Neural crest cell (in vitro differentiated cells): Measurements from ENCODE around the gene SLC25A39. TPM values are rescaled to one million over a fixed set of nuclear protein-coding genes. Genes with fewer than 3 reads are reported as not detected.

Source experiments
- DNase-seq: peaks from one replicate; pipeline ENCODE4 v3.0.0; 2021; ENCODE audit warnings: low read depth, mixed read lengths, low spot score
- H3K27ac Mint-ChIP-seq: one replicate; pipeline ENCODE4 v1.8.0; 2021; ENCODE audit warnings: mild to moderate bottlenecking, mixed read lengths; ENCODE audit not compliant: unreplicated experiment
- H3K27me3 Mint-ChIP-seq: 2 replicates; pipeline ENCODE4 v1.8.0; 2021; ENCODE audit warnings: low read depth, mild to moderate bottlenecking, mixed read lengths
- H3K36me3 Mint-ChIP-seq: 2 replicates; pipeline ENCODE4 v1.8.0; 2021; ENCODE audit warnings: low read depth, mild to moderate bottlenecking, mixed read lengths
- H3K4me1 Mint-ChIP-seq: 2 replicates; pipeline ENCODE4 v1.8.0; 2021; ENCODE audit warnings: mixed read lengths
- H3K4me3 Mint-ChIP-seq: one replicate; pipeline ENCODE4 v1.8.0; 2021; ENCODE audit warnings: mild to moderate bottlenecking, mixed read lengths
- H3K9me3 Mint-ChIP-seq: 2 replicates; pipeline ENCODE4 v1.8.0; 2021; ENCODE audit warnings: mixed read lengths
- CTCF ChIP-seq: fragments of 200-600 bp; sonication (generic); conservative IDR thresholded peaks from 2 replicates; pipeline ENCODE4 v1.5.0; 2021; ENCODE audit warnings: antibody characterized with exemption, mild to moderate bottlenecking
- total RNA-seq: library from RNA; stranded (reverse); gene quantifications from 2 replicates; pipeline ENCODE4 v1.2.1, GENCODE V29; 2021

SLC25A39 gene
- total RNA-seq, 1 donor from 2014 or later, result 114 TPM

GRCh38 chr17:44314524-44314868, 10.1 kb downstream of the SLC25A39 start:
- peaks cover 90% of the 10 kb centered on the region for H3K27me3 Mint-ChIP-seq
- H3K27ac Mint-ChIP-seq, result no peak overlapping the region
- no peak for TF ChIP-seq CTCF
- peak overlapping the region; percentile 52 for H3K4me3 Mint-ChIP-seq
- peaks cover 19% of the 10 kb centered on the region for H3K4me1 Mint-ChIP-seq
- H3K36me3 Mint-ChIP-seq, result peaks cover 4% of the 10 kb centered on the region
- H3K9me3 Mint-ChIP-seq, result no peaks in the 10 kb centered on the region
- DNase-seq, result no peak

GRCh38 chr17:44314031-44314430, 10.6 kb downstream of the SLC25A39 start:
- Mint-ChIP-seq H3K4me1 (peaks cover 19% of the 10 kb centered on the region), H3K4me3 (peak overlapping the region; percentile 52), H3K9me3 (no peaks in the 10 kb centered on the region), H3K27me3 (peaks cover 85% of the 10 kb centered on the region), H3K36me3 (peaks cover 4% of the 10 kb centered on the region), H3K27ac (no peak overlapping the region)
- no peak for DNase-seq
- no peak for TF ChIP-seq CTCF

DNA sequence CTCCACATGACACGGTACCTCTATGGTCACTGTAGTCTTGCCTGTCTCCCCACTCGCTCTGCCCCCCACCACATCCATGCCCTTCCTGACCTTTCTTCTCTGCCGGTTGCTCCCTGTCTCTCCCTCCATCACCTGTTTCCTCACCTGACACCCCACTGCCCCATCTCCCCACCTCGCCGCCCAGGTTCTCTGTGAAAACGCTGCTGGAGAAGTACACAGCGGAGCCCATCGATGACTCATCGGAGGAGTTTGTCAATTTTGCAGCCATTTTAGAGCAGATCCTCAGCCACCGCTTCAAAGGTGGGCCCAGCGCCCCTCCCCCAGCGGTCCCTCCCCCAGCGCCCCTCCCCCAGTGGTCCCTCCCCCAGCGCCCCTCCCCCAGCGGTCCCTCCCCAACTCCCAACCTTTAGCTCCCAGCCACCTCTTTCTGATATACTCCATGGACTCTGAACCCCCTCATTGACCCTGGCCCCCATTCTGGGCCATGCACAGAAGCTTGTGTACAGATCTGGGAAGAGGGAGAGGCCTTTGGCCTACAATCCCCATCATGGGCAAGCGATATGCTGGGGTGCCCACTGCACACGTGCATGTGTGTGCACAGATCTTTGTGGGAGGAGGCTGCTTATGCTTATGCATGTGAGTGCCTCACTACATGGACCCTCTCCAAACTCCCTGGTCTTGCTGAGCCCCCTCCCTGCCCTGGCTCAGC, 12.1 kb downstream of the SLC25A39 start:
- DNase-seq, result no peak
- Mint-ChIP-seq H3K4me3 (peak overlapping the region; percentile 66), H3K27me3 (peaks cover 72% of the 10 kb centered on the region), H3K27ac (no peak overlapping the region), H3K36me3 (peaks cover 3% of the 10 kb centered on the region), H3K4me1 (peaks cover 23% of the 10 kb centered on the region), H3K9me3 (no peaks in the 10 kb centered on the region)
- no peak for TF ChIP-seq CTCF

DNA sequence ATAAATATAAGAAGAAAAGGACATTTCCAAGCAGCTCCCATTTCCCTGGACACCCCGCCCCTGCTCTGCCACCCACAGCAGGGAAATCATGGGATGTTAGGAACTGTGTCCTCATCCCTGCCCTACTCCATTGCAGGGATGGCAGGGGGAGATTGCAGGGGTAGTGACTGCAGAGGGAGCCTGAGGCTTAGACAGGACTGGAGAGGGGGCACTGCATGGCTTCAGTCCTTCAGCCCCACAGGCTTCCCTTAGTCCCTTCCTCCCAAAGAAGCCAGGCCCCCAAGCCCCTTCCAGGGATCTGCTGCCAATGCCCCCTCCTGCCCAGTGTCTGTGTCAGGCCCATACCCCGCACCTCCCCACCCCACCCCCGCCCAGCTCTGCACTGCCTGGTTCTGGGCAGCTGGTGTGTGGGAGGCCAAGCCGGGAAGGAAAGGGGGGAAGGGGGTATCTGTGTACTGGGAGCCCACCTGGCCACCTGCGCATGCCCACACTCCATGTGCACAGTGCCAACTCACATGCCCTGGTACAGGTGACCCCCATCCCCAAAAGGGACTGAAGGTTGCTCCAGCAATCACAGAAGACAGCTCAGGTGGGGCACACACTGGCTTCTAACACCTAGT, 13.0 kb downstream of the SLC25A39 start:
- H3K27me3 Mint-ChIP-seq, result peaks cover 67% of the 10 kb centered on the region
- peak overlapping the region; percentile 13 for H3K4me3 Mint-ChIP-seq
- H3K36me3 Mint-ChIP-seq, result no peaks in the 10 kb centered on the region
- H3K27ac Mint-ChIP-seq, result no peak overlapping the region
- no peaks in the 10 kb centered on the region for H3K9me3 Mint-ChIP-seq
- H3K4me1 Mint-ChIP-seq, result peaks cover 31% of the 10 kb centered on the region
- no peak for TF ChIP-seq CTCF
- DNase-seq, result no peak

- H3K36me3 Mint-ChIP-seq, result no peaks in the 10 kb centered on the region
- H3K4me1 Mint-ChIP-seq, result peaks cover 25% of the 10 kb centered on the region
- H3K4me3 Mint-ChIP-seq, result peak overlapping the region; percentile 64
- TF ChIP-seq CTCF, result no peak
- H3K27me3 Mint-ChIP-seq, result peaks cover 63% of the 10 kb centered on the region
- DNase-seq, result no peak
- no peaks in the 10 kb centered on the region for H3K9me3 Mint-ChIP-seq
- H3K27ac Mint-ChIP-seq, result no peak overlapping the region
These were observed 13.8 kb downstream of the SLC25A39 start for GRCh38 chr17:44310609-44311376.
